WTC11 (cell line): Measurements from ENCODE around the gene GRPEL2. TPM values are rescaled to one million over a fixed set of nuclear protein-coding genes. Genes with fewer than 3 reads are reported as not detected.

Experiments
- ATAC-seq: fragments of 200-7000 bp; cut with Tn5 transposase; 2 replicates; pipeline ENCODE4 v1.10.0; 2021; ENCODE audit warnings: mild to moderate bottlenecking, moderate library complexity
- CTCF ChIA-PET: fragments of 300-600 bp; sonication (Branson Sonifier 250); formaldehyde crosslinking; loops from one replicate; lab custom pipeline; 2021; ENCODE audit warnings: antibody characterized with exemption; lab: Charles Lee
- POLR2A ChIA-PET: fragments of 350-600 bp; sonication (Branson Sonifier 250); formaldehyde crosslinking; loops from one replicate; lab custom pipeline; 2021; ENCODE audit warnings: antibody characterized with exemption; lab: Charles Lee
- DNase-seq: peaks from one replicate; pipeline ENCODE4 v3.0.0; 2021; ENCODE audit warnings: low spot score
- H3K27ac Mint-ChIP-seq: 2 replicates; pipeline ENCODE4 v1.8.0; 2021; ENCODE audit warnings: mixed read lengths
- H3K27me3 Mint-ChIP-seq: 2 replicates; pipeline ENCODE4 v1.8.0; 2021; ENCODE audit warnings: low read depth, mild to moderate bottlenecking, moderate library complexity, mixed read lengths
- H3K36me3 Mint-ChIP-seq: 2 replicates; pipeline ENCODE4 v1.8.0; 2021; ENCODE audit warnings: mixed read lengths
- H3K4me1 Mint-ChIP-seq: 2 replicates; pipeline ENCODE4 v1.8.0; 2022; ENCODE audit warnings: mixed read lengths
- H3K4me3 Mint-ChIP-seq: 2 replicates; pipeline ENCODE4 v1.8.0; 2021; ENCODE audit warnings: mild to moderate bottlenecking, moderate library complexity, mixed read lengths
- H3K9me3 Mint-ChIP-seq: 2 replicates; pipeline ENCODE4 v1.8.0; 2021; ENCODE audit warnings: mixed read lengths
- AR ChIP-seq: fragments of 250-450 bp; sonication (Bioruptor Pico); IDR thresholded peaks from 2 replicates; pipeline ENCODE4 v1.9.0; 2021; ENCODE audit warnings: mild to moderate bottlenecking
- ATF3 ChIP-seq: sonication (generic); formaldehyde crosslinking; conservative IDR thresholded peaks from 2 replicates; pipeline ENCODE4 v1.8.1; 2022; ENCODE audit warnings: mild to moderate bottlenecking, missing genetic modification reagents
- EMX1 ChIP-seq: fragments of 250-450 bp; sonication (Bioruptor Pico); IDR thresholded peaks from 2 replicates; pipeline ENCODE4 v1.8.0; 2021; ENCODE audit warnings: mild to moderate bottlenecking
- GABPB1 ChIP-seq: sonication (generic); formaldehyde crosslinking; IDR thresholded peaks from 2 replicates; pipeline ENCODE4 v1.8.1; 2023; ENCODE audit warnings: mild to moderate bottlenecking, missing genetic modification reagents
- NFE2L1 ChIP-seq: sonication (generic); formaldehyde crosslinking; IDR thresholded peaks from 2 replicates; pipeline ENCODE4 v1.8.1; 2023; ENCODE audit warnings: missing genetic modification reagents
- RELA ChIP-seq: sonication (generic); formaldehyde crosslinking; IDR thresholded peaks from 2 replicates; pipeline ENCODE4 v1.8.1; 2022; ENCODE audit warnings: missing genetic modification reagents, mild to moderate bottlenecking, borderline replicate concordance
- SOX15 ChIP-seq: fragments of 250-450 bp; sonication (Bioruptor Pico); IDR thresholded peaks from 2 replicates; pipeline ENCODE4 v1.9.0; 2021; ENCODE audit warnings: mild to moderate bottlenecking
- STAT6 ChIP-seq: sonication (generic); formaldehyde crosslinking; conservative IDR thresholded peaks from 2 replicates; pipeline ENCODE4 v1.8.1; 2023; ENCODE audit warnings: mild to moderate bottlenecking, low read depth, missing genetic modification reagents, moderate library complexity
- ZNF121 ChIP-seq: sonication (generic); formaldehyde crosslinking; IDR thresholded peaks from 2 replicates; pipeline ENCODE4 v1.8.0; 2023; ENCODE audit warnings: missing genetic modification reagents
- ZNF263 ChIP-seq: sonication (generic); formaldehyde crosslinking; IDR thresholded peaks from 2 replicates; pipeline ENCODE4 v1.8.1; 2022; ENCODE audit warnings: low read depth, mild to moderate bottlenecking, moderate library complexity, missing genetic modification reagents
- ZNF512 ChIP-seq: sonication (generic); formaldehyde crosslinking; IDR thresholded peaks from 2 replicates; pipeline ENCODE4 v1.8.1; 2022; ENCODE audit warnings: missing genetic modification reagents, borderline replicate concordance
- ZNF671 ChIP-seq: fragments of 250-450 bp; sonication (Bioruptor Pico); IDR thresholded peaks from 2 replicates; pipeline ENCODE4 v1.8.0; 2021; ENCODE audit warnings: mild to moderate bottlenecking
- total RNA-seq: library from RNA; stranded (reverse); gene quantifications from 3 replicates; pipeline ENCODE4 v1.2.3, GENCODE V29; 2021

The GRPEL2 gene
- total RNA-seq, 1 experiment from 2014 or later = 48.6 TPM

- TF ChIP-seq ZNF512 (CRISPR knock-in tag) (no peak), STAT6 (CRISPR knock-in tag) (no peak), NFE2L1 (CRISPR knock-in tag) (no peak), ATF3 (CRISPR knock-in tag) (no peak)
Measured at GRCh38 chr5:149379177-149379761, 34.0 kb downstream of the GRPEL2 start, which contains the start of gene IL17B (continued).

GRCh38 chr5:149379818-149380374 lies 34.6 kb downstream of the GRPEL2 start:
- no peak for DNase-seq

GRCh38 chr5:149380466-149381121 lies 35.3 kb downstream of the GRPEL2 start:
- 0 out of 2 replicates have a peak, but pooled peaks cover 4% of the 10 kb centered on the region for H3K9me3 Mint-ChIP-seq
- H3K4me3 Mint-ChIP-seq = no peak overlapping the region
- ChIA-PET CTCF (interaction anchor here (0.7 to 3.5 kb wide), 17 partner anchors 9 to 185 kb away, joined by 3 to 110 read pairs (median 9); no protein-coding TSS in a partner anchor), POLR2A (no interaction called here)
- no peaks in the 10 kb centered on the region for H3K27me3 Mint-ChIP-seq
- peaks cover 9% of the 10 kb centered on the region for H3K4me1 Mint-ChIP-seq
- no peaks in the 10 kb centered on the region for H3K36me3 Mint-ChIP-seq
- no peak for TF ChIP-seq RELA (CRISPR knock-in tag)
- TF ChIP-seq ZNF512 (CRISPR knock-in tag) = no peak
- no peak for TF ChIP-seq SOX15 (CRISPR knock-in tag)
- TF ChIP-seq AR (CRISPR knock-in tag) = no peak
- TF ChIP-seq ZNF671 (CRISPR knock-in tag) = no peak
- TF ChIP-seq ZNF263 = no peak
- TF ChIP-seq ZNF121 (CRISPR knock-in tag) = no peak
- TF ChIP-seq GABPB1 = no peak
- no peak for TF ChIP-seq EMX1
- DNase-seq (no peak), ATAC-seq (peak; percentile 12)
- no peak overlapping the region for H3K27ac Mint-ChIP-seq

More at GRCh38 chr5:149379818-149380374, 34.6 kb downstream of the GRPEL2 start:
- TF ChIP-seq GABPB1 = no peak
- H3K27ac Mint-ChIP-seq = no peak overlapping the region
- no peaks in the 10 kb centered on the region for H3K36me3 Mint-ChIP-seq
- peaks cover 9% of the 10 kb centered on the region for H3K4me1 Mint-ChIP-seq
- ATAC-seq = no peak
- no peaks in the 10 kb centered on the region for H3K27me3 Mint-ChIP-seq
- ChIA-PET POLR2A (no interaction called here), CTCF (interaction anchor here (0.7 to 1.9 kb wide), 8 partner anchors 9 to 54 kb away, joined by 3 to 9 read pairs (median 3); partner anchors contain the start of gene PCYOX1L)
- 0 out of 2 replicates have a peak, but pooled peaks cover 4% of the 10 kb centered on the region for H3K9me3 Mint-ChIP-seq
- H3K4me3 Mint-ChIP-seq = no peak overlapping the region
